GM21717 (cell line): ENCODE data around the gene GRM8.

ENCODE experiments used
- ATAC-seq: cut with Tn5 transposase; IDR thresholded peaks from one replicate; pipeline ENCODE4 v1.9.1; 2021; ENCODE audit warnings: mild to moderate bottlenecking, moderate library complexity; ENCODE audit not compliant: unreplicated experiment

GRM8 gene

GRCh38 chr7:127252778-127253280 lies at the start of gene GRM8:
GRM8 (minus strand) TSS chr7:127252941.
- no peak for ATAC-seq

- no peak for ATAC-seq
Measured at GRCh38 chr7:127290801-127291361, 38.1 kb upstream of the GRM8 start.

GRCh38 chr7:127290116-127290655 lies 37.4 kb upstream of the GRM8 start:
- no peak for ATAC-seq

- no peak for ATAC-seq
Measured at GRCh38 chr7:127287133-127287532, 34.4 kb upstream of the GRM8 start.

DNA sequence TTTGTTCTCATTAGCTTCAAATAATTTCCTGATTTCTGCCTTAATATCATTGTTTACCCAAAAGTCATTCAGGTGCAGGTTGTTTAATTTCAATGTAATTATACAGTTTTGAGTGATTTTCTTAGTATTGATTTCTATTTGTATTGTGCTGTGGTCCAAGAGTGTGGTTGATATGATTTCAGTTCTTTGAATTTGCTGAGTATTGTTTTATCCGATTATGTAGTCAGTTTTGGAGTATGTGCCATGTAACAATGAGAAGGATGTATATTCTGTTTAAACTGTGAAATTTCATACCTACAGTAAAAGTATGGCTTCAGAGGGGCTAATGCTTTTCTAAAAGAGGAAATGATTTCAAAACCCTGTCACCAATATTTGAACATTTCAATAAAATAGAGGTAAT lies 17.4 kb upstream of the GRM8 start:
- no peak for ATAC-seq

- ATAC-seq = no peak
Measured at GRCh38 chr7:127266047-127266446, 13.3 kb upstream of the GRM8 start.

- ATAC-seq = no peak
Measured at GRCh38 chr7:127264219-127264618, 11.5 kb upstream of the GRM8 start.

- ATAC-seq = no peak
Measured at GRCh38 chr7:127258111-127258510, 5.4 kb upstream of the GRM8 start.

DNA sequence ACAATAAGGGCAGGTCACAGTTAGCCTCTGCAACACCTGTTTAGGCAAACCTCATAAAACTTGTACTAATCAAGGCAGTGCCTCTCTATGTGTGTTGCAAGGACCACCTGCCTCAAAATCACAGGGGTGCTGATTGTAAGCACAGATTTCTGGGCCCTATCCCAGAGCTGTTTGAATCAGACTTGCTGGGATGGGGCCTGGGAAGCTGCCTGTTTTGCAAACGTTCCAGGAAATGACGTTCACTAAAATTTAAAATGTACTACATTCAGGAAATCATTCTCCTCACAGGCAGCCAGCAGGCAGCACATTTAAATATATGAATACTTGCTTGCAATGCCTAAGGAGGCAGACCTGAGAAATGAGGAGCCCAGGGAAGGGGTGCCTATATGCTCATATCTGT lies 4.3 kb upstream of the GRM8 start:
- ATAC-seq = no peak

GRCh38 chr7:127256041-127256725 lies 3.4 kb upstream of the GRM8 start:
- no peak for ATAC-seq

DNA sequence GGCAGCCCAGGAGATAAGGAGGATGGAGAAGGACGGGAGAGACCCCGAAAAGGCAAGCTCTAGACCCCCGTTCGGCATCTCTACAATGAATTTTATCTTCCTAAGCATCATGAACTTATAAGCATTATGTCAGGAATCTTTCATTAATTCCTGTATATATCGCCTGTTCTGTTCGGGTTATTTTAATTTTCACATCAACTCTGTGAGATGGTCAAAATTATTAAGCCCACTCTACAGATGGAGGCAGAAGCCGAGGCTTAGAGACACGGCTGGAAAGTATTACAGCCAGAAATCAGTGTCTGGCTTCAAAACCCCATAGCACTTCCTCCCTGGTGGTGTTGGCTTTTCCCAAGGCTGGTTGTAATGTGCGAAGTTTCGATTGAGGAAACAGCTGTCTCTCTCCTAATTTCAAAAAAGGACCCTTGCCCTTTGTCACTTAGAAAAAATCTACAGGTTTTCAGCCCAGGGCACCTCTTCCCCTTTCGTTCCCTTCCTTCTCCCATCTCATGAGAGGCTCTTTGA lies 1.5 kb upstream of the GRM8 start:
- ATAC-seq = no peak

GRCh38 chr7:127253281-127254162 lies 781 bp upstream of the GRM8 start:
- ATAC-seq = peak; percentile 86

DNA sequence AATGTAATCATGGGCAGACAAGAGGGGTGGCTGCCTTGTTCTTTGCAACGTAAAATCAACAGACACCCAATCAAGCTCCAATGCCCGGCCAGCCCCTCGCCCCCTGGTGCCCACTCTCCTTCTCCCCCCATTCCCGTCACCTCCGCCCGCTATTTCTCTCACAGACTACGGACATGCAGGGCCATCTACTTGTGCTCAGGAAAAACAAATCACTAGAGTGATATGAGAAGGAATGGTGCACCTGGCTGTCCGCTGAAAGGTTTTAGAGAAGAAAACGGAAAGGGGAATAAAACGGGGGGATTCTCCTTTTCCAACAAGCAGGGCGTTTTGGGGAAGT lies 396 bp downstream of the GRM8 start:
- no peak for ATAC-seq

GRCh38 chr7:127251465-127252376 lies 1.0 kb downstream of the GRM8 start:
- ATAC-seq = peak; percentile 32

GRCh38 chr7:127251036-127251464 lies 1.7 kb downstream of the GRM8 start:
- no peak for ATAC-seq

GRCh38 chr7:127250312-127251035 lies 2.3 kb downstream of the GRM8 start:
- no peak for ATAC-seq

- peak; percentile 53 for ATAC-seq
Measured at GRCh38 chr7:127245607-127246006, 7.1 kb downstream of the GRM8 start.

DNA sequence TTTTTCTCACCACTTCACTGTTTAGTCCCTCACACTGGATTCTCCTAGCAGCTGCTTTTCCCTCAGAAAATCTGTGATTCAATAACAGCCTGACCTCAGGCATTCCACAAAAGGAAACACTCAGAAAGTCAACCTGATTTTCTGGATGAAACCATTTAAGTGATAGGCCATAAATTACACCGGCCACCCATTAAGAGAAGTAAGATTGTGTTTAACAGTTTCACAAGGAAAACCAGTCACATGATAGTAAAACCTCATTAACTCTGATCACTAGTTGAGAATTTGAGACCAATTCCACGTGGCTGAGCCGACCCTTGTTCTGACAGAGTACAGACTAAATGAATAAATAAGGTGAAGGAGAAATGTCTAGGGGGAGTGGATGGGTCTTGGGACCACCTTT lies 7.7 kb downstream of the GRM8 start:
- no peak for ATAC-seq

DNA sequence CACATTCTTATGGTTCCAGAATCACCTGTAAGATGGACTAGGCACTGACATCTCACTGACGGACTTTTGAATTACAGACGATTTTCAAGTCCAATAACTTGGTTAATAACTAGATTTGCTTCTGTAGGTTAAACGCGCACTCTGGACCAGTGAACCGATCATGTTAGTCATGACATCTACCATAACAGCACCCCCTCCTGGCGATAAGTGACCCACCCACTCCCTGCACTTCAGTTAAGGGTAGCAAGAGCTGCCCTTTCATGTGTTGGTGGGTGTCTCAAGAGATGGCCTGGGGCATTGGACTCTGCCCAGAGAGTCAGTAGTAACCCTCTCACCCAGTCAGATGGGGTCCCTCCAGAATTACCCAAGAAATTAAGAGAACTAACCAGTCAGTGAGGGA lies 12.9 kb downstream of the GRM8 start:
- no peak for ATAC-seq

GRCh38 chr7:127233630-127234029 lies 19.1 kb downstream of the GRM8 start:
- ATAC-seq = no peak
